ENCODE measurements around the gene PEDS1.
A peak's percentile ranks its signal among the peaks of the same experiment; 100 is the strongest.
"Not testable (repeated sequence)": the region's sequence is repeated elsewhere in the genome, so short reads cannot be mapped to it uniquely, and the experiment has no call there.

PEDS1 gene

GRCh38 chr20:50153500-50154377 is at the start of gene PEDS1:
Gene PEDS1 (minus strand): TSS chr20:50153723. CDS start chr20:50153637, 86 bp downstream.
- peak; percentile 44 to 77 (median 56) for DNase-seq

- DNase-seq: no peak
Observed at GRCh38 chr20:50202677-50203076, 49.2 kb upstream of the PEDS1 start.

- DNase-seq: not testable (repeated sequence)
Observed at GRCh38 chr20:50201710-50202109, 48.2 kb upstream of the PEDS1 start.

GRCh38 chr20:50200482-50201104 is 47.1 kb upstream of the PEDS1 start:
- no peak for DNase-seq

GRCh38 chr20:50199703-50200102 is 46.2 kb upstream of the PEDS1 start:
- no peak for DNase-seq

GRCh38 chr20:50198716-50199115 is 45.2 kb upstream of the PEDS1 start:
- no peak for DNase-seq

GRCh38 chr20:50198180-50198666 is 44.7 kb upstream of the PEDS1 start:
- no peak for DNase-seq

- no peak for DNase-seq
Observed at GRCh38 chr20:50197463-50198179, 44.1 kb upstream of the PEDS1 start.

GRCh38 chr20:50196896-50197295 is 43.4 kb upstream of the PEDS1 start:
- DNase-seq: no peak

GRCh38 chr20:50196248-50196647 is 42.7 kb upstream of the PEDS1 start:
- no peak for DNase-seq

GRCh38 chr20:50195524-50196120 is 42.1 kb upstream of the PEDS1 start:
- DNase-seq: no peak

- no peak for DNase-seq
Observed at GRCh38 chr20:50194831-50195523, 41.5 kb upstream of the PEDS1 start.

GRCh38 chr20:50194422-50194830 is 40.9 kb upstream of the PEDS1 start:
- no peak for DNase-seq

- no peak for DNase-seq
Observed at GRCh38 chr20:50193836-50194421, 40.4 kb upstream of the PEDS1 start.

GRCh38 chr20:50193199-50193835 is 39.8 kb upstream of the PEDS1 start:
- no peak for DNase-seq

- peak in 2 of 4 experiments; percentile 63 to 65 for DNase-seq
Observed at GRCh38 chr20:50192364-50193198, 39.1 kb upstream of the PEDS1 start.

GRCh38 chr20:50191544-50192363 is 38.2 kb upstream of the PEDS1 start:
- DNase-seq: peak; percentile 58 to 68 (median 62)

- peak in 3 of 4 experiments; percentile 52 to 68 (median 58) for DNase-seq
Observed at GRCh38 chr20:50191065-50191543, 37.6 kb upstream of the PEDS1 start.

Measured in activated naive CD4-positive, alpha-beta T cell (primary cell).